Measurements from ENCODE around the gene CBR4. TPM values are rescaled to one million over a fixed set of nuclear protein-coding genes. Genes with fewer than 3 reads are reported as not detected.
"Not testable (repeated sequence)": the region's sequence is repeated elsewhere in the genome, so short reads cannot be mapped to it uniquely, and the experiment has no call there.

The CBR4 gene
- total RNA-seq, 4 donors from 2014 or later = 14.4 to 42.2 (median 19.5) TPM

- no peak for TF ChIP-seq POLR2AphosphoS5 (IDR thresholded peaks at IDR 0.05)
- TF ChIP-seq POLR2A (IDR thresholded peaks at IDR 0.05) = no peak
- TF ChIP-seq CTCF (IDR thresholded peaks at IDR 0.05) = no peak
- no peak for TF ChIP-seq EP300 (IDR thresholded peaks at IDR 0.05)
- 84% methylated on average over 2 of the region's 2 CpGs for WGBS
These were observed 54.4 kb downstream of the CBR4 start for GRCh38 chr4:168955674-168956073.

GRCh38 chr4:168952821-168953246 is 57.2 kb downstream of the CBR4 start:
- H3K36me3 ChIP-seq; H3K4me1 ChIP-seq; H3K27ac ChIP-seq; DNase-seq (ENCODE audit: low spot score in 2 of 2); H3K4me3 ChIP-seq; H3K9me3 ChIP-seq; H3K27me3 ChIP-seq: not testable (repeated sequence)
- 77% methylated on average over 3 of the region's 3 CpGs for WGBS

More at GRCh38 chr4:168955674-168956073, 54.4 kb downstream of the CBR4 start:
- Histone ChIP-seq H3K4me3 (no peak overlapping the region), H3K27ac (no peak overlapping the region), H3K4me1 (no peaks in the 10 kb centered on the region), H3K27me3 (no peaks in the 10 kb centered on the region), H3K9me3 (no peaks in the 10 kb centered on the region), H3K36me3 (no peaks in the 10 kb centered on the region)
- DNase-seq (ENCODE audit: low spot score in 2 of 2) = no peak

GRCh38 chr4:168945291-168945690 is 64.8 kb downstream of the CBR4 start:
- 70% methylated on average over 2 of the region's 2 CpGs for WGBS
- DNase-seq (ENCODE audit: low spot score in 2 of 2) = no peak

GRCh38 chr4:168942985-168943384 is 67.1 kb downstream of the CBR4 start:
- Histone ChIP-seq H3K4me1 (no peaks in the 10 kb centered on the region), H3K4me3 (no peak overlapping the region), H3K27ac (no peak overlapping the region), H3K36me3 (no peaks in the 10 kb centered on the region), H3K9me3 (peaks cover 4% of the 10 kb centered on the region), H3K27me3 (no peaks in the 10 kb centered on the region)
- 86% methylated on average over 3 of the region's 3 CpGs for WGBS
- no peak for TF ChIP-seq POLR2A (IDR thresholded peaks at IDR 0.05)
- no peak for TF ChIP-seq POLR2AphosphoS5 (IDR thresholded peaks at IDR 0.05)
- no peak for TF ChIP-seq CTCF (IDR thresholded peaks at IDR 0.05)
- TF ChIP-seq EP300 (IDR thresholded peaks at IDR 0.05) = no peak
- DNase-seq (ENCODE audit: low spot score in 2 of 2) = no peak

More at GRCh38 chr4:168945291-168945690, 64.8 kb downstream of the CBR4 start:
- Histone ChIP-seq H3K4me1 (no peaks in the 10 kb centered on the region), H3K36me3 (no peaks in the 10 kb centered on the region), H3K27me3 (no peaks in the 10 kb centered on the region), H3K4me3 (no peak overlapping the region), H3K27ac (no peak overlapping the region), H3K9me3 (no peaks in the 10 kb centered on the region)
- TF ChIP-seq CTCF (IDR thresholded peaks at IDR 0.05) = no peak
- TF ChIP-seq EP300 (IDR thresholded peaks at IDR 0.05) = no peak
- no peak for TF ChIP-seq POLR2A (IDR thresholded peaks at IDR 0.05)
- TF ChIP-seq POLR2AphosphoS5 (IDR thresholded peaks at IDR 0.05) = no peak
